D721Med (cell line): ENCODE results near the gene CCDC91.

Experiments
- DNase-seq: peaks from one replicate; pipeline ENCODE4 v3.0.0; 2011; ENCODE audit warnings: low spot score; ENCODE audit not compliant: insufficient read length
- FAIRE-seq: peaks from 2 replicates; lab custom pipeline; 2011; peaks lifted over from hg19 to GRCh38; lab: Jason Lieb, UNC
- CTCF ChIP-seq: IDR thresholded peaks from 2 replicates; pipeline ENCODE4 v1.5.1; 2012; ENCODE audit warnings: mild to moderate bottlenecking, control low read depth; ENCODE audit not compliant: insufficient read depth; ENCODE audit errors: missing control alignments

Gene CCDC91

GRCh38 chr12:28421374-28421773 lies 231.1 kb downstream of the CCDC91 start:
- no peak for DNase-seq
- TF ChIP-seq CTCF, result no peak
- no peak for FAIRE-seq

DNA sequence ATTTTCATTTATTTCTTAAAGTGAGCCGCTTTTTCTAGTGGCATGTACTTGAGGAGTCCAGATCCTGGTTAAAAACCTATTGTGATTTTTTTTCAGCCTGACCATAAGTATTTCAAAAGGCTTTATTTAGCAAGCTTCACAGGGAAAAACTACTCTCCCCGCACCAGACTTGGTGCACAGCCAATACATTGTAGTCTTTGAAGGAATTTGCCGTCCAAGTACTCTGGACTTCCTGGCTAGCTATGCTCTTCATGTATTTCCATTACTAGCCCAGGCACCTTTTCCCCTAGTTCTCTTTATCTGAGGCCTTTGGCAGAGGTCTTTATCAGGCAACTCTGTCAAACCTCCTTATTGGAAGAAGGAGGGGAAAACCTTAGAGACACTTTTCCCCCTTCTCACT lies 234.7 kb downstream of the CCDC91 start:
- DNase-seq (no peak), FAIRE-seq (no peak)
- no peak for TF ChIP-seq CTCF

GRCh38 chr12:28425526-28425925 lies 235.3 kb downstream of the CCDC91 start:
- FAIRE-seq, result no peak
- TF ChIP-seq CTCF, result no peak

GRCh38 chr12:28427046-28427445 lies 236.8 kb downstream of the CCDC91 start:
- FAIRE-seq, result no peak
- no peak for DNase-seq
- no peak for TF ChIP-seq CTCF

More at GRCh38 chr12:28425526-28425925, 235.3 kb downstream of the CCDC91 start:
- no peak for DNase-seq

DNA sequence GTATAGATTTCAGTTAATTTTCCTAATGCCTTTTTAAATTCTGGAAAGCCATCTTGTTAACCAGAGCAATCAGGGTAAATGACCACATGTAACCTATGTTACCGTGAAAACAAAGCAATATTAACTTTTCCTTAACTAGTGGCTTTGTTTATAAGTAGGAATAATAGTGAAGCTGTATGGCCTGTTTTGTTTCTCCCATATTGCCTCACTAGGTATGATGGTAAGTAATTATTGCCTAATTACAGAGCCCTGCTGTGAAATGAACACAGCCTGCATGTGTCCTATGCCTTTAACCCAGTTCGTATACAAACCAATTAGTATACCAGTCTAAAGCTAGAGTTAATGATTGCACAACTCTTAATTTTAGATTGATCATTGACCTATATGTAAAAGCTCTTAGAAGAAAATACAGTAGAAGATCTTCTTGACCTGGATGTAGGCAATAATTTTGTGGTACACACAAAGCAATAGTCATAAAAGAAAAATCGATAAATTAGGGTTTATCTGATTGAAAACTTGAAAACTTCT lies 249.9 kb downstream of the CCDC91 start:
- DNase-seq (no peak), FAIRE-seq (no peak)
- no peak for TF ChIP-seq CTCF

GRCh38 chr12:28442101-28442500 lies 251.8 kb downstream of the CCDC91 start:
- FAIRE-seq (no peak), DNase-seq (no peak)

More at GRCh38 chr12:28442101-28442500, 251.8 kb downstream of the CCDC91 start:
- no peak for TF ChIP-seq CTCF
